ENCODE measurements around the gene C5.
"Not testable (repeated sequence)": the region's sequence is repeated elsewhere in the genome, so short reads cannot be mapped to it uniquely, and the experiment has no call there.

Gene C5

GRCh38 chr9:121050128-121050988, at the start of gene C5:
C5 (minus strand) TSS chr9:121050275; CDS start chr9:121050246, 29 bp downstream.
- DNase-seq: no peak

- DNase-seq: no peak
These were observed 48.6 kb upstream of the C5 start for GRCh38 chr9:121098567-121099198.

GRCh38 chr9:121095057-121095456, 45.0 kb upstream of the C5 start:
- DNase-seq: no peak

GRCh38 chr9:121090743-121091142, 40.7 kb upstream of the C5 start:
- not testable (repeated sequence) for DNase-seq

GRCh38 chr9:121088576-121088975, 38.5 kb upstream of the C5 start:
- DNase-seq: no peak

- no peak for DNase-seq
These were observed 35.6 kb upstream of the C5 start for GRCh38 chr9:121085661-121086060.

- DNase-seq: no peak
These were observed 32.0 kb upstream of the C5 start for GRCh38 chr9:121082075-121082474.

- DNase-seq: no peak
These were observed 25.4 kb upstream of the C5 start for GRCh38 chr9:121075251-121076036.

GRCh38 chr9:121074370-121075250, 24.5 kb upstream of the C5 start, which contains the start of gene CNTRL:
CNTRL (plus strand) TSS chr9:121074955; CDS start chr9:121088327, 13,372 bp downstream.
- DNase-seq: peak; percentile 84

- DNase-seq: no peak
These were observed 23.0 kb upstream of the C5 start for GRCh38 chr9:121073038-121073437.

- peak; percentile 16 for DNase-seq
These were observed 21.8 kb upstream of the C5 start for GRCh38 chr9:121071756-121072421.

- DNase-seq: no peak
These were observed 21.3 kb upstream of the C5 start for GRCh38 chr9:121071370-121071755.

- DNase-seq: no peak
These were observed 19.3 kb upstream of the C5 start for GRCh38 chr9:121069396-121069795.

GRCh38 chr9:121067640-121068039, 17.6 kb upstream of the C5 start:
- DNase-seq: no peak

GRCh38 chr9:121066850-121067249, 16.8 kb upstream of the C5 start:
- DNase-seq: no peak

GRCh38 chr9:121059998-121060636, 10.0 kb upstream of the C5 start:
- peak; percentile 47 for DNase-seq

- no peak for DNase-seq
These were observed 9.4 kb upstream of the C5 start for GRCh38 chr9:121059513-121059912.

- DNase-seq: no peak
These were observed 7.7 kb upstream of the C5 start for GRCh38 chr9:121057821-121058220.

- DNase-seq: peak; percentile 25
These were observed 5.6 kb upstream of the C5 start for GRCh38 chr9:121055642-121056143.

- no peak for DNase-seq
These were observed 3.5 kb upstream of the C5 start for GRCh38 chr9:121053544-121053943.

GRCh38 chr9:121048618-121049017, 1.5 kb downstream of the C5 start:
- no peak for DNase-seq

Measured in NCI-H226 (cell line).